GM06990 (cell line): Measurements from ENCODE around the gene MAD1L1.

Experiments used
- DNase-seq: peaks from one replicate; pipeline ENCODE4 v3.0.0-alpha.2; 2011; ENCODE audit not compliant: insufficient read length; ENCODE audit errors: extremely low read depth
- H3K27me3 ChIP-seq: replicated peaks from 2 replicates; pipeline ENCODE4 v1.6.0; 2011; ENCODE audit warnings: low read length; ENCODE audit not compliant: control insufficient read depth, insufficient read depth
- H3K36me3 ChIP-seq: 2 replicates; pipeline ENCODE4 v1.5.1; 2011; ENCODE audit warnings: low read length; ENCODE audit not compliant: control insufficient read depth, insufficient read depth
- H3K4me3 ChIP-seq: replicated peaks from 2 replicates; pipeline ENCODE4 v1.5.1; 2011; ENCODE audit warnings: low read depth, mild to moderate bottlenecking, control low read depth, low read length
- TF ChIP-seq, protein P1 (sequence below): IDR thresholded peaks from 2 replicates; pipeline ENCODE4 v1.5.1; 2011; ENCODE audit warnings: low read length, control low read depth, mild to moderate bottlenecking, inconsistent platforms; ENCODE audit not compliant: insufficient read depth, poor library complexity, severe bottlenecking

The MAD1L1 gene

DNA sequence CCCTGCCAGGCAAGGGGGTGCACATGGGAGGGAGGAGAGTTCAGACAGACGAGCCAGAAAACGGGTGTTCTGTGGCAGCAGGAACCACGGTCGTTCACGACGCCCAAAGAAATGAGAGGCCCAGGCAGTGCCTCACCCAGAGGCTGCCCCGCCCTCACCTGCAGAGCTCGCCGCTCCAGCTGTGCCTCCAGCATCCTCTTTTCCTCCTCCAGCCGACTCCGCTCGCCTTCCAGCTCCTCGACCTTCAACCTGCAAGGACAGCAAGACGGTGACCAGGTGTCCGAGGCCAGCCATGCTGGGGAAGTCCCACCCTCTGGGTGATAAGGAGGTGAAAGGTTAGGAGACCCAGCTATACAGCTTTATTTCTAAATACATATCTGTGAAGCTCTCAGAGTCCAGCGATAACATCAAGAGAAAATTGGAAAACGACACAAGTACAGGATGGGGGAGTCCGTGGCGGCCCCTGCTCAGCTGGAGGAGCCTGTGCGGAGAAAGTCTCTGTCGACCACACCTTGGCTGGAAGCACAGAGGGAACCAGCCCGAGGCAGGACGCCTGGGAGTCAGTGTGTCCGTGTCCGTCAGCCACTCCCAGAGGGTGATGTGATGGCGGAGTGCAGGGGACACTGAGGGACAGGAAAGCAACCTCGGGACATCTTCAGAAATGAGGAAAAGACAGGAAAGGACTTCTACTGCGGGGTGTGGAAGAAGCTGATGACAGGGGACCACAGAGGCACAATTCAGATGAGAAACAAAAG is 275.1 kb downstream of the MAD1L1 start:
- Histone ChIP-seq H3K4me3 (no peak overlapping the region), H3K27me3 (no peaks in the 10 kb centered on the region), H3K36me3 (peaks cover 9% of the 10 kb centered on the region)
- TF ChIP-seq, protein P1, sequence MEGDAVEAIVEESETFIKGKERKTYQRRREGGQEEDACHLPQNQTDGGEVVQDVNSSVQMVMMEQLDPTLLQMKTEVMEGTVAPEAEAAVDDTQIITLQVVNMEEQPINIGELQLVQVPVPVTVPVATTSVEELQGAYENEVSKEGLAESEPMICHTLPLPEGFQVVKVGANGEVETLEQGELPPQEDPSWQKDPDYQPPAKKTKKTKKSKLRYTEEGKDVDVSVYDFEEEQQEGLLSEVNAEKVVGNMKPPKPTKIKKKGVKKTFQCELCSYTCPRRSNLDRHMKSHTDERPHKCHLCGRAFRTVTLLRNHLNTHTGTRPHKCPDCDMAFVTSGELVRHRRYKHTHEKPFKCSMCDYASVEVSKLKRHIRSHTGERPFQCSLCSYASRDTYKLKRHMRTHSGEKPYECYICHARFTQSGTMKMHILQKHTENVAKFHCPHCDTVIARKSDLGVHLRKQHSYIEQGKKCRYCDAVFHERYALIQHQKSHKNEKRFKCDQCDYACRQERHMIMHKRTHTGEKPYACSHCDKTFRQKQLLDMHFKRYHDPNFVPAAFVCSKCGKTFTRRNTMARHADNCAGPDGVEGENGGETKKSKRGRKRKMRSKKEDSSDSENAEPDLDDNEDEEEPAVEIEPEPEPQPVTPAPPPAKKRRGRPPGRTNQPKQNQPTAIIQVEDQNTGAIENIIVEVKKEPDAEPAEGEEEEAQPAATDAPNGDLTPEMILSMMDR, result no peak
- DNase-seq, result no peak

GRCh38 chr7:1956611-1957470 is 275.9 kb downstream of the MAD1L1 start:
- Histone ChIP-seq H3K36me3 (peaks cover 10% of the 10 kb centered on the region), H3K27me3 (no peaks in the 10 kb centered on the region), H3K4me3 (no peak overlapping the region)
- TF ChIP-seq, protein P1, result no peak
- DNase-seq, result no peak

DNA sequence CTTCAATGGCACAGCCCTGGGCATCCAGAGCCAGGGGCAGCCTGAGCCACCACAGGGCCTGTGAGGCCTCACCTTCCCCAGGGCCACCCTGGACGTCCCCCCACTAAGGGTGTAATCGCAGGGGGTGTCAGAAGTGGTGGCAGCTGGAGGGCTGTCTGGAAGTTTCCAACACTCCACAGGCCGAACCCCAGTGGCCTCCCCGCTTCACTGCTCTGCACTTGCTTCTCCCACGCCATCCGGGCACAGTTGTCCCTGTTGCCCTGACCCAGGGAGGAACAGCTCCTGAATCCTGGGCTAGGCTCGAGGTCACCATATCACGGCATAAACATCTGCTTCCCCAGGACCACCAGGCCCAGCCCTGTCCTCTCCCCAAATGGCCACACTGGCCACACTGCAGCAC is 276.6 kb downstream of the MAD1L1 start:
- TF ChIP-seq, protein P1, result no peak
- DNase-seq, result no peak
- no peak overlapping the region for H3K4me3 ChIP-seq
- H3K36me3 ChIP-seq, result peaks cover 10% of the 10 kb centered on the region
- no peaks in the 10 kb centered on the region for H3K27me3 ChIP-seq

- Histone ChIP-seq H3K27me3 (no peaks in the 10 kb centered on the region), H3K36me3 (peaks cover 10% of the 10 kb centered on the region), H3K4me3 (no peak overlapping the region)
- DNase-seq, result no peak
- TF ChIP-seq, protein P1, result no peak
These were observed 278.3 kb downstream of the MAD1L1 start for GRCh38 chr7:1954366-1955004.

DNA sequence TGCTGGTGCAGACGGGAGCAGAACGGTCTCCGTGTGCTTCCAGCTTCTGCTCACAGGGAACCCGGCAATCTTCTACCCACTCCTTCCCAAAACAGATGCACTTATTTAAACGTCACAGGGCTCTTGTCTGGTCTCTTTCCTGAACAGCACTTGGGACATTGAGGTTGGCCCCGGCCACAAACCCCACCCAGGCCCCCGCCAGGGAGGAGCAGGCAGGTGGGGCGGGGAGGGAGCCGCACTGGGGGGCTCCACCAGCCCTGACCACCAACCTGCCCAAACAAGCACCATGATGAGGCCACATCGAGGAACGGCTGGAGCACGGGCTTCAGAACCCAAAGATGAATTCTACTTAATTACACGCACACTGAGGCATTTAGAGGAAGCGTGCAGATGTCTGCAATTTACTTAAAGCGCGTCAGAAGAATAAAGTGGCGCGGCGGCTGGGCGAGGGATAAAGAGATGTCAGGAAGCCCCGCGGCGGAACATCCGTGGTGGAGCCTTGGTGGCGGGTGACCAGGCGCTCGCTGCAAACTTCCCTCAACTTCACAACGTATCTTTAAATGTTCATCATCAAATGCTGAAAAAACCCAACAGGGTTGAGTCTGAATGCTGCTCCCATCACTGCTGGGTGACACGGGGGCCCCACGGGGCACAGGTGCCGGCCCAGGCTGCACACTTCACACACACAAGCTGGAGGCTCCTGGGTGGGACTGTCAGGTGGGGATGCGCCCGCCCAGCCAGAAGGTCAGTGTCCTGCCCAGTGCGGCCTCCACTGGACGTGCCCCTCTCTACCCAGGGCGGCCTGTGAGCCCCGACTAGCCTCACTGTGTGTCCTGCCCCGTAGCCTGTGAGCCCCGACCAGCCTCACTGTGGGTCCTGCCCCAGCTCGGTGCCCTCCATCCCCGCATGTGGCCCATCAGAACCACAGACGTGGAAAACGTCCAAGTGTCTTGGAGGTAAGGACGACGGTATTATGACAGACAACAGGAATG is 279.2 kb downstream of the MAD1L1 start:
- no peaks in the 10 kb centered on the region for H3K27me3 ChIP-seq
- TF ChIP-seq, protein P1, result no peak
- no peak for DNase-seq
- H3K36me3 ChIP-seq, result peaks cover 10% of the 10 kb centered on the region
- H3K4me3 ChIP-seq, result no peak overlapping the region
